Daoy (cell line): ENCODE data around the gene ADGRE2. TPM values are rescaled to one million over a fixed set of nuclear protein-coding genes. Genes with fewer than 3 reads are reported as not detected.
"Not testable (repeated sequence)": the region's sequence is repeated elsewhere in the genome, so short reads cannot be mapped to it uniquely, and the experiment has no call there.

ENCODE experiments used
- DNase-seq: peaks from one replicate; pipeline ENCODE4 v3.0.0-alpha.2; 2015; ENCODE audit warnings: low read depth
- total RNA-seq: library from RNA; depleted of rRNA; stranded (reverse); fragments of >200 nt; shearing (Covaris generic); gene quantifications from 2 replicates; pipeline ENCODE4 v1.2.3, GENCODE V29; 2014

Gene ADGRE2
- total RNA-seq, 1 experiment from 2014 or later, result 0.17 TPM

- DNase-seq, result no peak
Measured at GRCh38 chr19:14779151-14779550, 791 bp upstream of the ADGRE2 start.

- DNase-seq, result not testable (repeated sequence)
Measured at GRCh38 chr19:14777645-14778044, 715 bp downstream of the ADGRE2 start.

- DNase-seq, result peak; percentile 19
Measured at GRCh38 chr19:14775869-14776586, 2.3 kb downstream of the ADGRE2 start.

GRCh38 chr19:14775326-14775725, 3.0 kb downstream of the ADGRE2 start:
- not testable (repeated sequence) for DNase-seq

- DNase-seq, result no peak
Measured at GRCh38 chr19:14774373-14774772, 4.0 kb downstream of the ADGRE2 start.

GRCh38 chr19:14773722-14774121, 4.6 kb downstream of the ADGRE2 start:
- DNase-seq, result not testable (repeated sequence)

GRCh38 chr19:14772995-14773394, 5.4 kb downstream of the ADGRE2 start:
- DNase-seq, result no peak

- no peak for DNase-seq
Measured at GRCh38 chr19:14772467-14772866, 5.9 kb downstream of the ADGRE2 start.

GRCh38 chr19:14770944-14771839, 7.2 kb downstream of the ADGRE2 start:
- no peak for DNase-seq

GRCh38 chr19:14770136-14770535, 8.2 kb downstream of the ADGRE2 start:
- DNase-seq, result no peak

GRCh38 chr19:14769201-14769600, 9.2 kb downstream of the ADGRE2 start:
- DNase-seq, result no peak

- DNase-seq, result no peak
Measured at GRCh38 chr19:14768001-14768400, 10.4 kb downstream of the ADGRE2 start.

GRCh38 chr19:14767466-14767971, 10.8 kb downstream of the ADGRE2 start:
- DNase-seq, result no peak

GRCh38 chr19:14765841-14766240, 12.5 kb downstream of the ADGRE2 start:
- DNase-seq, result not testable (repeated sequence)

- DNase-seq, result not testable (repeated sequence)
Measured at GRCh38 chr19:14765403-14765802, 13.0 kb downstream of the ADGRE2 start.

GRCh38 chr19:14764401-14764800, 14.0 kb downstream of the ADGRE2 start:
- no peak for DNase-seq

GRCh38 chr19:14763497-14764145, 14.7 kb downstream of the ADGRE2 start:
- no peak for DNase-seq

- DNase-seq, result no peak
Measured at GRCh38 chr19:14762111-14762510, 16.2 kb downstream of the ADGRE2 start.

GRCh38 chr19:14761607-14762006, 16.8 kb downstream of the ADGRE2 start:
- DNase-seq, result no peak

- DNase-seq, result no peak
Measured at GRCh38 chr19:14758816-14759215, 19.5 kb downstream of the ADGRE2 start.

GRCh38 chr19:14748601-14749000, 29.8 kb downstream of the ADGRE2 start:
- DNase-seq, result no peak

- no peak for DNase-seq
Measured at GRCh38 chr19:14746886-14747285, 31.5 kb downstream of the ADGRE2 start.
